Measurements from ENCODE around the gene CBY1. TPM values are rescaled to one million over a fixed set of nuclear protein-coding genes. Genes with fewer than 3 reads are reported as not detected.
A peak's percentile ranks its signal among the peaks of the same experiment; 100 is the strongest.

The CBY1 gene
- total and polyA plus RNA-seq, 9 of the 15 experiments (the other 6 are each of a cell fraction or from before 2014, with no cell fraction given) = 5.7 to 19.7 (median 10.8) TPM

GRCh38 chr22:38681582-38682335, 25.3 kb downstream of the CBY1 start, which contains the start of gene TOMM22 (continued):
- TF ChIP-seq ESRRA (IDR thresholded peaks at IDR 0.05; ENCODE audit: borderline replicate concordance, low read depth) (peak; percentile 67), ZNF133 (CRISPR knock-in tag; IDR thresholded peaks at IDR 0.05) (no peak), PML (IDR thresholded peaks at IDR 0.05; ENCODE audit: low read length) (0 out of 2 replicates have a peak, but pooled peaks have one; percentile 24), SOX6 (IDR thresholded peaks at IDR 0.05) (peak; percentile 63), FOXM1 (IDR thresholded peaks at IDR 0.05; ENCODE audit: low read depth) (no peak), FOXM1 (CRISPR knock-in tag; IDR thresholded peaks at IDR 0.05; ENCODE audit: low read depth) (0 out of 2 replicates have a peak, but pooled peaks have one; percentile 44), ZNF41 (CRISPR knock-in tag; conservative IDR thresholded peaks at IDR 0.05) (no peak), ZNF384 (IDR thresholded peaks at IDR 0.05; ENCODE audit: low read depth, low read length) (no peak), CREM (IDR thresholded peaks at IDR 0.05; ENCODE audit: low read depth) (peak; percentile 76), LEF1 (IDR thresholded peaks at IDR 0.05) (peak; percentile 87), FOXP1 (CRISPR knock-in tag; IDR thresholded peaks at IDR 0.05) (peak; percentile 45; the same call in 1 of the 2 replicates), VEZF1 (CRISPR knock-in tag; IDR thresholded peaks at IDR 0.05) (no peak; the same call in 1 of the 2 replicates), THRAP3 (IDR thresholded peaks at IDR 0.05; ENCODE audit: borderline replicate concordance) (peak; percentile 68; the same call in 1 of the 2 replicates), SRSF1 (IDR thresholded peaks at IDR 0.05; ENCODE audit: low read depth, low read length) (no peak), L3MBTL2 (IDR thresholded peaks at IDR 0.05) (peak; percentile 17; the same call in 1 of the 2 replicates), NKRF (IDR thresholded peaks at IDR 0.05; ENCODE audit: borderline replicate concordance) (peak; percentile 98), NCOA1 (IDR thresholded peaks at IDR 0.05; ENCODE audit: low read depth) (no peak), TEAD1 (CRISPR knock-in tag; IDR thresholded peaks at IDR 0.05) (peak; percentile 5 to 57; a peak in 2 of 4 replicates), ZNF785 (CRISPR knock-in tag; IDR thresholded peaks at IDR 0.05) (no peak), HINFP (tag; conservative IDR thresholded peaks at IDR 0.05; ENCODE audit: low read depth) (no peak), NCOA6 (IDR thresholded peaks at IDR 0.05) (no peak), ELF2 (CRISPR knock-in tag; IDR thresholded peaks at IDR 0.05) (peak; percentile 68; the same call in 1 of the 2 replicates), POLR2G (IDR thresholded peaks at IDR 0.05; ENCODE audit: low read depth, low read length) (peak; percentile 97), TBL1XR1 (IDR thresholded peaks at IDR 0.05; ENCODE audit: low read length in 2 of 2) (peak in 1 of 2 experiments; percentile 42; a peak in 1 of 4 replicates)
